HG02642 (cell line): Measurements from ENCODE around the gene AP4B1.
"Not testable (repeated sequence)": the region's sequence is repeated elsewhere in the genome, so short reads cannot be mapped to it uniquely, and the experiment has no call there.

Experiments
- ATAC-seq: cut with Tn5 transposase; IDR thresholded peaks from one replicate; pipeline ENCODE4 v1.9.1; 2021; ENCODE audit warnings: mild to moderate bottlenecking; ENCODE audit not compliant: unreplicated experiment, poor library complexity

Gene AP4B1

GRCh38 chr1:113904674-113905434 lies at the start of gene AP4B1, which contains the start of gene DCLRE1B:
Gene AP4B1, minus strand, starts transcription at chr1:113904799. Its CDS starts 82 bp downstream, at chr1:113904717.
Gene DCLRE1B, plus strand, starts transcription at chr1:113905326. Its CDS starts 261 bp downstream, at chr1:113905587.
- ATAC-seq: peak; percentile 92

- no peak for ATAC-seq
Measured at GRCh38 chr1:113951719-113952118, 47.1 kb upstream of the AP4B1 start.

DNA sequence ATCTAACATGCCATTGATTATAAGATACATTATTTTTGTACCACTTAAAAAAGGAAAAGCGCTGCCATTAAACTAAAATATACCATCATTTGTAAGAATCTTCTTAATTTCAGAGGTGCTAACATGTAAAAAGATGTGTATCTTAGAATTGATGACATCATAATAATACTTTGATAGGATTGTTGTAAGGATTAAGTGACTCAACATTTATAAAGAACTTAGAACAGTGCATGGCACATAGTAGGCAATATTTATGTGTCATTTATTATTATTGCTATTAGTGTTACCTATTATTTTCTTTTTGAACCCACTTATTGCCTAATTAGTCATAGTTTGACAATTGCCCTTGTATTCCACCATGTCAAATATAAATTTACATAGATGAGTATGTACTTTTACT lies 46.3 kb upstream of the AP4B1 start:
- ATAC-seq: no peak

GRCh38 chr1:113949007-113949406 lies 44.4 kb upstream of the AP4B1 start:
- ATAC-seq: no peak

DNA sequence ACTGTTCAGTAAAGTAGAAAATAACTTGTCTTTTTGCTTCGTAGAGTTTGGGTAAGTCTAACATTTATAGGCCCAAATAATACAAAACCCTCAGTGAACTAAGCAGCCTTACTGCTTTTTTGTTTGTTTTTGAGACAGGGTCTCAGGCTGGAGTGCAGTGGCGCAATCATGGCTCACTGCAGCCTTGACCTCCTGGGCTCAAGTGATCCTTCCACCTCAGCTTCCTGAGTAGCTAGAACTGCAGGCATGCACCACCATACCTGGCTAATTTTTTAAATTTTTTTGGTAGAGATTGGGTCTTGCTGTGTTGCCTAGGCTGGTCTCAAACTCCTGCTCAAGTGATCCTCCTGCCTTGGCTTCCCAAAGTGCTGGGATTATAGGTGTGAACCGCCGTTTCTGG lies 43.6 kb upstream of the AP4B1 start:
- ATAC-seq: not testable (repeated sequence)

- ATAC-seq: no peak
Measured at GRCh38 chr1:113947388-113948107, 42.9 kb upstream of the AP4B1 start.

DNA sequence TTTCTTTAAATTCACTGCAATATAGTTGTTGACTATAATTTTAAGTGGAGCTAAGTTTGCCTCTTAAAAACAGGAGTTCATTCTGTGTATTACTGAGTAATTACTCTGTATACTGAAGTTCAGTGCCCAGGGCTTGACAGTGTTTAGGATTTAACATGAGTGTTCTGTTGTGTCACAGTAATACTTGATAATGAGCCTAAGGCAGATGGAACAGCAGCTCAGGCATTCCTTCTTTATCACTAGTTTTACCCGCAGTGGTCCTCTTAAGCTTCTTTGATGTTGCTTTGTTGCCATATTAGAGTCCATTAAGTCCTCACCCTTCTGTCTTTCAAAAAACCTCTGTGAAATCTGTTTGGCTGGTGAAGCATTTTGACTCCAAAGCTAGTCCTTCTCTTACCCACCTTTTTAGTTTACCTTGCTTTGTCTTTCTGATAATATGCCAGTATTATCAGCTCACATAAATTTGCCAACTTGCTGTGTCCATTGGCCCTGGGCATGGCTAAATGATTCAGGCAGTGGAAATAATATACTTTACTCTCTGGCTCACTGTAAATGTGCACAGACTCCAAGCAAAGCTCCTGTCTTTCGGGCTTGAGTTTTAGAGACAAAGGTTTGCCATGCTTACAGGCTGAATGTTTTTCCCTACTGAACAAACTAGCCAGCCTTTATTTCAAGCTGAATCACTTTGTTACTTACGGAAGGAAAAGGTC lies 42.2 kb upstream of the AP4B1 start:
- no peak for ATAC-seq

DNA sequence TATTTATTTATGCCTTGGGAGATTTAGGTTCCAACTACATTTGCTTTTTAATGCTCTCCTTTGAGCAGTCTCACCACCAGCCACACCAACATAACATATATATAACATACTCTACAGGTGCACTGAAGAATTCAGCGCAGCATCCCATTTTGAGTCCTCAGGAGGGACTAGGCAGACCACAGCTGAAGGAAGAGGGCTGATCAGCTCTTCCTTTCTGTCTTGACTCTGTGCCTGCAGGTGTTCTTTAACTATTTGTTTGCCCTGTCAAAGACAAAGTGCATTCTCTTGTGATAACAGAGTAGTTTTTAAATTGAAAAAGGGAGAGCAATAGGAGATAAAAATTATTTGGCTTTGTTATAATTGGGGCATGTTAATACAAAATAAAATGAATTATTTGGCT lies 41.5 kb upstream of the AP4B1 start:
- no peak for ATAC-seq

GRCh38 chr1:113945329-113945728 lies 40.7 kb upstream of the AP4B1 start:
- ATAC-seq: no peak

- ATAC-seq: no peak
Measured at GRCh38 chr1:113943028-113943811, 38.6 kb upstream of the AP4B1 start.

GRCh38 chr1:113942527-113942926 lies 37.9 kb upstream of the AP4B1 start:
- ATAC-seq: no peak

DNA sequence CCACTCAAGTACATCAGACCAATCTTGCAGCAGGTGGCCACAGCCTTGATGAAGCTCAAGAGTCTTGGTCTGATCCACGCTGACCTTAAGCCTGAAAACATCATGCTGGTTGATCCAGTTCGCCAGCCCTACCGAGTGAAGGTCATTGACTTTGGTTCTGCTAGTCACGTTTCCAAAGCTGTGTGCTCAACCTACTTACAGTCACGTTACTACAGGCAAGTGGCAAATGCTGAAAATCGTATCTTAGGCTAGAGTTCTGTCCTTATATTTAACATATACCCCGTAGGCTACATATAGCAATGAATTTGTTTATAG lies 36.6 kb upstream of the AP4B1 start:
- ATAC-seq: no peak

- ATAC-seq: peak; percentile 76
Measured at GRCh38 chr1:113940365-113941244, 36.0 kb upstream of the AP4B1 start.

DNA sequence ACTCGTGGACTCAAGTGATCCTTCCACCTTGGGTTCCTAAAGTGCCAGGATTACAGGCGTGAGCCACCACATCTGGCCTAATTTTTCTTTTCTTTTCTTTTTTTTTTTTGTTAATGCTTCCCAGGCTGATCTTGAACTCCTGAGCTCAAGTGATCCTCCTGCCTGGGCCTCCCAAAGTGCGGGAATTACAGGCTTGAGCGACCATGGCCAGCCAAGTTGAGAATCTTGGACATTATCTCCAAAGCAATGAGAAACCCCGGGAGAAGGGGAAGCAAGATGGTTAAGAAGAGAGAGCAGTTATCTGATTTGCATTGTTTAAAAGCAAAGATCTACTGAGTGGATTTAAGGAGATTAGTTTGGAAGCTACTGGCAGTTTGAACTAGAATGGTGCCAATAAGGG lies 33.6 kb upstream of the AP4B1 start:
- no peak for ATAC-seq

GRCh38 chr1:113937146-113937545 lies 32.5 kb upstream of the AP4B1 start:
- ATAC-seq: no peak

GRCh38 chr1:113935970-113936369 lies 31.4 kb upstream of the AP4B1 start:
- ATAC-seq: no peak

GRCh38 chr1:113935176-113935575 lies 30.6 kb upstream of the AP4B1 start:
- ATAC-seq: no peak

GRCh38 chr1:113934511-113935055 lies 30.0 kb upstream of the AP4B1 start:
- no peak for ATAC-seq

DNA sequence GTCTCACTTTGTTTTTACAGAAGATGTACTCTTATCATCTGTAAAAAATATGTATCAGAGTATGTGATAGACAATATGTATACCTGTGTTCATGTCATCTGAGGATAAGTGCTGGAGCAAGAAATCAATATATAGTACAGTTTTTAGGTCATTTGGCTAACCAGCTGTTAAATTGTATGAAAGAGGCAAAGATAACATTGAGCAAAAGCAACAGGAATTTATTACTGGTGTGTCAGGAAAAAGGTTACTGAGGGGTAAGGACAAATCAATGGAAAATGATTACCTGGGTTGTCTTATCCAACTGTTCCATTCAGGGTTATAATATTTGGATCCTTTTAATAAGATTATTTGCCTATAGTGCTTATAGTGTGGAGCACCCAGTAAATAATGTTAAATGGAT lies 29.4 kb upstream of the AP4B1 start:
- ATAC-seq: no peak
